Measurements from ENCODE around the gene KL.

DNA sequence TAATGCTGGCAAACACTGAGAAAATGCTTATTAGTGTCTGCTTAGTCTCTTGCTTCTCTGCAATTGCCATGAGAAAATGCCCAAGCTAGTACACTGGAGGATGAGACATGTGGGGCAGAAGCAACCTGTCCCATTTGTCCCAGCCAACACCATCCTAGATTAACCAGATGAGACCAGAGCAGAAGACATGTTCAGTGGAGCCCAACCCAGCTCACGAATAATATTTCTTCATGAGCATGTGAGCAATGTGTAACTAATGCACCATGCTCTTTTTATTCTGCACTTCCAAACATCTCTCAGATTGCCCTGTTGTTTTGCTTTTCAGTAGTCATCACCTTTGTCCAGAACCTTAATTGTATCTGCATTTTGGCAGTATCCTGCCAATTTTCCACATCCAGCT lies 21.4 kb downstream of the KL start:
- TF ChIP-seq, protein P1, sequence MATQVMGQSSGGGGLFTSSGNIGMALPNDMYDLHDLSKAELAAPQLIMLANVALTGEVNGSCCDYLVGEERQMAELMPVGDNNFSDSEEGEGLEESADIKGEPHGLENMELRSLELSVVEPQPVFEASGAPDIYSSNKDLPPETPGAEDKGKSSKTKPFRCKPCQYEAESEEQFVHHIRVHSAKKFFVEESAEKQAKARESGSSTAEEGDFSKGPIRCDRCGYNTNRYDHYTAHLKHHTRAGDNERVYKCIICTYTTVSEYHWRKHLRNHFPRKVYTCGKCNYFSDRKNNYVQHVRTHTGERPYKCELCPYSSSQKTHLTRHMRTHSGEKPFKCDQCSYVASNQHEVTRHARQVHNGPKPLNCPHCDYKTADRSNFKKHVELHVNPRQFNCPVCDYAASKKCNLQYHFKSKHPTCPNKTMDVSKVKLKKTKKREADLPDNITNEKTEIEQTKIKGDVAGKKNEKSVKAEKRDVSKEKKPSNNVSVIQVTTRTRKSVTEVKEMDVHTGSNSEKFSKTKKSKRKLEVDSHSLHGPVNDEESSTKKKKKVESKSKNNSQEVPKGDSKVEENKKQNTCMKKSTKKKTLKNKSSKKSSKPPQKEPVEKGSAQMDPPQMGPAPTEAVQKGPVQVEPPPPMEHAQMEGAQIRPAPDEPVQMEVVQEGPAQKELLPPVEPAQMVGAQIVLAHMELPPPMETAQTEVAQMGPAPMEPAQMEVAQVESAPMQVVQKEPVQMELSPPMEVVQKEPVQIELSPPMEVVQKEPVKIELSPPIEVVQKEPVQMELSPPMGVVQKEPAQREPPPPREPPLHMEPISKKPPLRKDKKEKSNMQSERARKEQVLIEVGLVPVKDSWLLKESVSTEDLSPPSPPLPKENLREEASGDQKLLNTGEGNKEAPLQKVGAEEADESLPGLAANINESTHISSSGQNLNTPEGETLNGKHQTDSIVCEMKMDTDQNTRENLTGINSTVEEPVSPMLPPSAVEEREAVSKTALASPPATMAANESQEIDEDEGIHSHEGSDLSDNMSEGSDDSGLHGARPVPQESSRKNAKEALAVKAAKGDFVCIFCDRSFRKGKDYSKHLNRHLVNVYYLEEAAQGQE (IDR thresholded peaks at IDR 0.05; ENCODE audit: low read depth) = no peak
- TF ChIP-seq RAD21 (IDR thresholded peaks at IDR 0.05; ENCODE audit: low read depth) (no peak), MAX (IDR thresholded peaks at IDR 0.05) (no peak), EGR1 (IDR thresholded peaks at IDR 0.05) (no peak), TCF12 (IDR thresholded peaks at IDR 0.05; ENCODE audit: low read depth) (no peak), CREB1 (IDR thresholded peaks at IDR 0.05; ENCODE audit: low read depth) (no peak), NFIC (IDR thresholded peaks at IDR 0.05) (no peak), YY1 (IDR thresholded peaks at IDR 0.05; ENCODE audit: low read depth) (no peak)

Measured in Ishikawa (cell line).